Spleen (tissue), 11 donors: ENCODE data around the gene P4HB. TPM values are rescaled to one million over a fixed set of nuclear protein-coding genes. Genes with fewer than 3 reads are reported as not detected.
A peak's percentile ranks its signal among the peaks of the same experiment; 100 is the strongest.

Source experiments
- DNase-seq: peaks from one replicate; pipeline ENCODE4 v3.0.0-alpha.2; 2020
- H3K27ac ChIP-seq, 8 donors: fragments of 200-600 bp; sonication (generic) in 7 of 8; 1 replicate in 4 of 8; 2 replicates in 4 of 8; pipeline versions ENCODE4 v1.5.0 to v1.8.0; 2016 to 2021; ENCODE audit warnings: inconsistent platforms in 4 of 8, mild to moderate bottlenecking in 4 of 8, moderate library complexity in 1 of 8
- H3K27me3 ChIP-seq, 7 donors: fragments of 200-600 bp; sonication (generic) in 6 of 7; replicated peaks in 1 of 7; 1 replicate in 4 of 7; 2 replicates in 3 of 7; pipeline versions ENCODE4 v1.5.0 to v1.8.0; 2016 to 2021; ENCODE audit warnings: inconsistent platforms in 3 of 7, mild to moderate bottlenecking in 1 of 7
- H3K36me3 ChIP-seq, 6 donors: fragments of 200-600 bp; sonication (generic) in 5 of 6; 1 replicate in 4 of 6; 2 replicates in 2 of 6; pipeline versions ENCODE4 v1.5.0 to v1.8.0; 2016 to 2021; ENCODE audit warnings: inconsistent platforms in 2 of 6
- H3K4me1 ChIP-seq, 6 donors: fragments of 200-600 bp; sonication (generic) in 5 of 6; 1 replicate in 3 of 6; 2 replicates in 3 of 6; pipeline versions ENCODE4 v1.5.0 to v1.8.0; 2016 to 2021; ENCODE audit warnings: inconsistent platforms in 3 of 6
- H3K4me3 ChIP-seq, 8 donors: fragments of 200-600 bp; sonication (generic) in 7 of 8; 1 replicate in 4 of 8; 2 replicates in 4 of 8; pipeline versions ENCODE4 v1.5.0 to v1.8.0; 2016 to 2021; ENCODE audit warnings: inconsistent platforms in 4 of 8, mild to moderate bottlenecking in 4 of 8, moderate library complexity in 2 of 8
- H3K9me3 ChIP-seq, 8 donors: fragments of 200-600 bp; sonication (generic) in 7 of 8; 1 replicate in 4 of 8; 2 replicates in 4 of 8; pipeline versions ENCODE4 v1.5.0 to v1.8.0; 2016 to 2021; ENCODE audit warnings: inconsistent platforms in 4 of 8
- POLR2A ChIP-seq, 3 donors: fragments of 450-650 bp; IDR thresholded peaks; one replicate each; pipeline ENCODE4 v1.5.1; 2017; ENCODE audit warnings: antibody characterized with exemption in 3 of 3, mild to moderate bottlenecking in 1 of 3
- POLR2AphosphoS5 ChIP-seq, 3 donors: sonication (generic); formaldehyde crosslinking; IDR thresholded peaks; one replicate each; pipeline ENCODE4 v1.5.1; 2017; ENCODE audit warnings: antibody characterized with exemption in 3 of 3
- WGBS, 5 donors: extraction: QIAGEN DNeasy Blood & Tissue Kit in 3 of 5; methylation state at CpG; one replicate each; pipeline versions ENCODE4 v1.1.5 to v1.1.7; 2013 to 2018; 5-methylcytosine and 5-hydroxymethylcytosine counted together
- intact Hi-C: fragments of 100-400 bp; cut with DNase I; formaldehyde crosslinking; loops from one replicate; pipeline ENCODE4 v1.15.0; 2023; ENCODE audit warnings: low total_unique reads
- polyA plus RNA-seq, 3 donors: library from polyadenylated mRNA; stranded (reverse); fragments of 200-250 nt; gene quantifications; one replicate each; pipeline ENCODE4 v1.2.1, GENCODE V29; 2013
- total RNA-seq, 7 donors: library from RNA; depleted of rRNA in 3 of 7; stranded (reverse); fragments of >200 nt in 3 of 7; fragmentation: NEBNext Ultra II Directional in 4 of 7; extraction: Animal tissue kit (Norgen Biotek cat#: 25700) in 4 of 7; gene quantifications; one replicate each; pipeline versions ENCODE4 v1.1.0 to v1.2.1, GENCODE V29; 2016 to 2021
- TF ChIP-seq, protein P1 (sequence below), 11 experiments: fragments of 200-600 bp in 7 of 11; fragments of 450-650 bp in 4 of 11; sonication (generic) in 4 of 11; IDR thresholded peaks in 8 of 11; conservative IDR thresholded peaks in 3 of 11; 1 replicate in 7 of 11; 2 replicates in 4 of 11; pipeline versions ENCODE4 v1.4.0 to v1.8.0; 2016 to 2021; ENCODE audit warnings: antibody characterized with exemption in 11 of 11, inconsistent platforms in 4 of 11, mild to moderate bottlenecking in 1 of 11
- donor health status: healthy with polysubstance abuse.
- donor health status: DM: no; HTN: no; CAD: no; lungs with moderate emphysema.
- donor health status: DM: no; HTN: no; CAD: no.
- donor health status: Bipolar disorder and iron deficiency.
- donor health status: healthy.
- donor health status: DM: no; HTN: no; CAD: no.
- donor health status: DM: yes; HTN: yes; CAD: no.

The P4HB gene
- total and polyA plus RNA-seq, 10 donors, result 161 to 1,208 (median 646) TPM

DNA sequence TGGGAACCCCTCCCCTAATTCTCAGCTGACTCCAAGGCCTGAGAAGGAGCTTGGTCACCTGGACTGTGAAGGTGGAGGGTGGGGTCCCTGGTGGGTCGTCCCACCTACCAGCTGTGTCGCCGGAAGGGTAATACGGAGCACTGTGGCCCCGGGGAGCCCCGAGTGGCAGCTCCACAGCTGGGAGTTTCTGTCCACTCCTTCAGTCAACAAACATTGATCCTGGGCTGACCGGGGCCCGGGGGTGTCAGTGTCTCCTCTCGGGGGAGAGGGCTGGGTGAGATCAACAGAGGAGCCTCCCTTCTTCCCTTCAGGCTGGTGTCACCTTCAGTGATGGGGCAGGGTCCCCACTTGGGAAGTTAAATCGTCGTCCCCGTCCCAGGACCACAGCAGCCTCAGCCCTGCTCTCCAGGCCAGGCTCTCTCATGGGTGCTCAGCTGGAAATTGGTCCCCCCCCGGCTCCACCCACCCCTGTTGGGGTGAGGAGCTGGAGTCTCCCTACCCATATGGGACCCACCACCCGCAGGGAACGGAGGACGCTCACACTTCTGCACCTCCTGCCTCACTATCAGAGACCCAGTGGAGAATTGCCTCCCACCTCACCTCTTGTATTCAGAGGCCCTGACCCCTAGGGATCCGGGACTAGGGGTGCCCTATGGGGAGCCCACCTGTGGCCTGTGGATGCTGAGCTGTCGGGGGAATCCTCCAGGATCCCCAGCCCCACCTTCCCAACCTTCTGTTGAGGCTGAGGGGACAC, 54.5 kb downstream of the P4HB start:
- H3K4me1 ChIP-seq, result peaks cover 8 to 26% (median 21%) of the 10 kb centered on the region in 6 donors
- WGBS, 5 donors, result 64 to 75% (median 71%) methylated on average over 14 to 18 of the region's 18 CpGs
- H3K27me3 ChIP-seq, result peaks cover 0 to 100% (median 75%) of the 10 kb centered on the region in 7 donors
- DNase-seq, result no peak
- intact Hi-C loops, result no loop called here
- H3K9me3 ChIP-seq, result no peaks in the 10 kb centered on the region
- H3K4me3 ChIP-seq, result no peak overlapping the region
- H3K27ac ChIP-seq, result no peak overlapping the region
- TF ChIP-seq POLR2AphosphoS5 (IDR thresholded peaks at IDR 0.05), result no peak
- TF ChIP-seq, protein P1, sequence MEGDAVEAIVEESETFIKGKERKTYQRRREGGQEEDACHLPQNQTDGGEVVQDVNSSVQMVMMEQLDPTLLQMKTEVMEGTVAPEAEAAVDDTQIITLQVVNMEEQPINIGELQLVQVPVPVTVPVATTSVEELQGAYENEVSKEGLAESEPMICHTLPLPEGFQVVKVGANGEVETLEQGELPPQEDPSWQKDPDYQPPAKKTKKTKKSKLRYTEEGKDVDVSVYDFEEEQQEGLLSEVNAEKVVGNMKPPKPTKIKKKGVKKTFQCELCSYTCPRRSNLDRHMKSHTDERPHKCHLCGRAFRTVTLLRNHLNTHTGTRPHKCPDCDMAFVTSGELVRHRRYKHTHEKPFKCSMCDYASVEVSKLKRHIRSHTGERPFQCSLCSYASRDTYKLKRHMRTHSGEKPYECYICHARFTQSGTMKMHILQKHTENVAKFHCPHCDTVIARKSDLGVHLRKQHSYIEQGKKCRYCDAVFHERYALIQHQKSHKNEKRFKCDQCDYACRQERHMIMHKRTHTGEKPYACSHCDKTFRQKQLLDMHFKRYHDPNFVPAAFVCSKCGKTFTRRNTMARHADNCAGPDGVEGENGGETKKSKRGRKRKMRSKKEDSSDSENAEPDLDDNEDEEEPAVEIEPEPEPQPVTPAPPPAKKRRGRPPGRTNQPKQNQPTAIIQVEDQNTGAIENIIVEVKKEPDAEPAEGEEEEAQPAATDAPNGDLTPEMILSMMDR (IDR thresholded peaks at IDR 0.05 in 8 of 11, conservative IDR thresholded peaks at IDR 0.05 in 3 of 11), result no peak
- no peak for TF ChIP-seq POLR2A (IDR thresholded peaks at IDR 0.05)
- no peaks in the 10 kb centered on the region for H3K36me3 ChIP-seq

DNA sequence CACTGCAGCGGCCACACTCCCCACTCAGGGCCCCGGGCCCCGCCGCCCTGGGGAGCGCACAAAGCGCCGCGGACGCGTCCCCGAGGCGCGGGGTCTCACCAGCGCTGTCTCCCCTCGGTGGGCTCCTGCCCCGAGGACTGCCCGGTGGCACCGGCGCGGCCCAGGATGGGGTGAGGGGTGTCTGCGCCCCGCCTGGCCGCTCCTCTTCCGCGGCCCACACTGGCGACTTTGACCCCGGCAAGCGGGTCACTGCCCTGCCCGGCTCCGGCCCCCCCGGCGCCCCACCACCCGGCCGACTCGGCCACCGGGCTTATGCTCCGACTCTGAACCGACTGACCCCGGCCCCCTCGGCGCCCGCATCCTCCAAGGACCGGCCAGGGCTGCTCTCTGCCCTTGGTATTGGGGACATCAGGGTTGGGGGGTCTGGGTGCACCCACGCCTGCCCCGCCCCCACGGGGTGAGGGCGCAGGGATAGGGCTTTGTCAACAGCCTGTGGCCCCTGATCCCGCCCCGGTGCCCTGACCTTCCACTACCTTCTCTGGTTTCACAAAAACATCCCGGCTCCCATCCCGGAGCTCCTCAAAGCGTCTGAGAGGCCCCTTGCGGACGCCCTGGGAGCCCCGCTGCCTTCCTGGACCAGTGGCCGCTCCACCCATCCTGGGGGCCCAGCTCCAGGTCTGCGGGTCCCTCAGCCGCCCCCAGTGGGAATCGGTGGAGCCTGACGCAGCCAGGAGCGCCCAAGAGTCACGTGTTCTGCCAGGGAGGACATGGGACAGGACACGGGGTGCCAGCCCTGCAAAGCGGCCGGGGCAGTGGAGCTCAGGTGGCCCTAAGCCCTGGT, 55.6 kb downstream of the P4HB start:
- Histone ChIP-seq H3K9me3 (no peaks in the 10 kb centered on the region), H3K36me3 (no peaks in the 10 kb centered on the region), H3K4me3 (peak overlapping the region in 2 of 8 donors; percentile 4 to 49), H3K4me1 (peaks cover 8 to 26% (median 21%) of the 10 kb centered on the region in 6 donors), H3K27me3 (peaks cover 0 to 100% (median 72%) of the 10 kb centered on the region in 7 donors), H3K27ac (no peak overlapping the region)
- WGBS, 5 donors, result 6 to 10% (median 8%) methylated on average over 12 to 65 of the region's 65 CpGs
- no peak for DNase-seq
- intact Hi-C loops, result no loop called here
- TF ChIP-seq POLR2A (IDR thresholded peaks at IDR 0.05) (no peak), POLR2AphosphoS5 (IDR thresholded peaks at IDR 0.05) (no peak)
- TF ChIP-seq, protein P1 (IDR thresholded peaks at IDR 0.05 in 8 of 11, conservative IDR thresholded peaks at IDR 0.05 in 3 of 11), result no peak

DNA sequence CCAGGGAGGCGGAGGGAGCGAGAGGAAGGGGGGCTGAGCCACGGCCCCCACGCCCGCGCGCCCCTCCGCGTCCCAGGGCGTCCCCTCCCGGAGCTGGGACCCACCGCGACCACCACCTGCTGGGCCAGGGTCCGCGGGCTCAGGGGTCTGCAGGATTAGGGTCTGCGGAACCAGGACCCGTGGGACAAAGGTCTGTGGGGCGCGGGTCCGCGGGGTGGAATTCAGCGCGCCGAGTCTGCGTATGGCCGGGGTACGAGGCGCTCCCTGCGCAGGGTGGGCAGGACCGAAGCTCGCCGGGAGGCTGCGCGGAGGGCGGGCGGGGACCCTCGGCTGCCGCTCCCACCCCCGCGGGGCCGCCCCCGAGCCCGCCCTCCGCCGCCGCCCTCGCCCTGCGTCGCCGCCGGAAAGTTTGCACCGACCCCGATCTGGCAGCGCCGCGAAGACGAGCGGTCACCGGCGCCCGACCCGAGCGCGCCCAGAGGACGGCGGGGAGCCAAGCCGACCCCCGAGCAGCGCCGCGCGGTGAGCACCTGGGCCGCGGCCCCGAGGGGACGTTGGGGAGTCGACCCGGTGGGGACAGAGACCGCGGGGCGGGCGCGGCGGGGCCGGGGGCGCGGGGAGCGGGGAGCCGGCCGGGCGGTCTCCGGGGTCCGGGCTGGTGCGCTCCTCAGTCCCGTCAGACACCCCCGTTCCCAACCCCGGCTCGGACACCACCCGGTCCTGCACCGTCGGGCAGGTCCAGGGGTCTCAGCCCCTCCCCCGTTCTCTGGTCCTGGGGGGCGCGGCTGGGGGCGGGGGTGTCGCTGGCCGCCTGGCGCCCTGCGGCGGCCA, 56.4 kb downstream of the P4HB start, which contains the start of gene GCGR:
Gene GCGR, plus strand, starts transcription at position 423 of the 831 bp plus-strand sequence. CDS start 4,869 bp downstream, outside the sequence.
- no peaks in the 10 kb centered on the region for H3K36me3 ChIP-seq
- peak within 1 kb of the TSS in 2 of 8 donors; percentile 4 to 49 for H3K4me3 ChIP-seq
- no peaks in the 10 kb centered on the region for H3K9me3 ChIP-seq
- intact Hi-C loops, result no loop called here
- no peak for DNase-seq
- TF ChIP-seq POLR2AphosphoS5 (IDR thresholded peaks at IDR 0.05), result no peak
- TF ChIP-seq, protein P1 (IDR thresholded peaks at IDR 0.05 in 8 of 11, conservative IDR thresholded peaks at IDR 0.05 in 3 of 11), result no peak
- no peak for TF ChIP-seq POLR2A (IDR thresholded peaks at IDR 0.05)
- H3K4me1 ChIP-seq, result peaks cover 8 to 26% (median 21%) of the 10 kb centered on the region in 6 donors
- no peak within 1 kb of the TSS for H3K27ac ChIP-seq
- peaks cover 0 to 98% (median 71%) of the 10 kb centered on the region in 7 donors for H3K27me3 ChIP-seq
- WGBS, 5 donors, result 2 to 5% (median 2%) methylated on average over 21 to 110 of the region's 110 CpGs
